NCI-H2196 (cell line): ENCODE measurements around the gene PDE4B.

Source experiments
- DNase-seq: peaks from one replicate; lab custom pipeline; 2025; ENCODE audit not compliant: unreplicated experiment; lab: John Stamatoyannopoulos, UW

PDE4B gene

GRCh38 chr1:65792669-65793358 is at the start of gene PDE4B:
TSS of gene PDE4B (plus strand) at chr1:65792895.
- DNase-seq: no peak

GRCh38 chr1:65744731-65745130 is 48.0 kb upstream of the PDE4B start:
- DNase-seq: no peak

GRCh38 chr1:65751961-65752360 is 40.7 kb upstream of the PDE4B start:
- DNase-seq: no peak

- DNase-seq: no peak
Observed at GRCh38 chr1:65756616-65757015, 36.1 kb upstream of the PDE4B start.

- DNase-seq: no peak
Observed at GRCh38 chr1:65757531-65757930, 35.2 kb upstream of the PDE4B start.

- DNase-seq: no peak
Observed at GRCh38 chr1:65758128-65758527, 34.6 kb upstream of the PDE4B start.

- DNase-seq: no peak
Observed at GRCh38 chr1:65759516-65759915, 33.2 kb upstream of the PDE4B start.

GRCh38 chr1:65762081-65762862 is 30.4 kb upstream of the PDE4B start:
- DNase-seq: no peak

- DNase-seq: no peak
Observed at GRCh38 chr1:65764052-65764451, 28.6 kb upstream of the PDE4B start.

GRCh38 chr1:65765631-65766030 is 27.1 kb upstream of the PDE4B start:
- no peak for DNase-seq

GRCh38 chr1:65769636-65770035 is 23.1 kb upstream of the PDE4B start:
- no peak for DNase-seq

GRCh38 chr1:65772607-65773006 is 20.1 kb upstream of the PDE4B start:
- DNase-seq: no peak

- DNase-seq: no peak
Observed at GRCh38 chr1:65773391-65774123, 19.1 kb upstream of the PDE4B start.

- DNase-seq: no peak
Observed at GRCh38 chr1:65788762-65789161, 3.9 kb upstream of the PDE4B start.

- no peak for DNase-seq
Observed at GRCh38 chr1:65791396-65791795, 1.3 kb upstream of the PDE4B start.

- no peak for DNase-seq
Observed at GRCh38 chr1:65791801-65792668, 660 bp upstream of the PDE4B start.

- no peak for DNase-seq
Observed at GRCh38 chr1:65793359-65793732, 651 bp downstream of the PDE4B start.

- no peak for DNase-seq
Observed at GRCh38 chr1:65795311-65795710, 2.6 kb downstream of the PDE4B start.

GRCh38 chr1:65799601-65800000 is 6.9 kb downstream of the PDE4B start:
- no peak for DNase-seq

GRCh38 chr1:65804584-65804983 is 11.9 kb downstream of the PDE4B start:
- DNase-seq: no peak

GRCh38 chr1:65812065-65812464 is 19.4 kb downstream of the PDE4B start:
- no peak for DNase-seq
